ENCODE measurements around the gene NSDHL.
"Not testable (repeated sequence)": the region's sequence is repeated elsewhere in the genome, so short reads cannot be mapped to it uniquely, and the experiment has no call there.

Gene NSDHL

GRCh38 chrX:152895724-152896420 lies 65.0 kb downstream of the NSDHL start:
- no peak for DNase-seq

GRCh38 chrX:152896450-152896849 lies 65.6 kb downstream of the NSDHL start:
- DNase-seq = no peak

- DNase-seq = no peak
Observed at GRCh38 chrX:152897222-152898131, 66.6 kb downstream of the NSDHL start, which contains the start of gene ZNF185. ZNF185 (plus strand) TSS chrX:152898067; CDS start chrX:152914490, 16,423 bp downstream.

GRCh38 chrX:152898442-152898841 lies 67.6 kb downstream of the NSDHL start:
- no peak for DNase-seq

GRCh38 chrX:152899111-152899873 lies 68.4 kb downstream of the NSDHL start:
- DNase-seq = no peak

GRCh38 chrX:152899874-152900719 lies 69.2 kb downstream of the NSDHL start:
- DNase-seq = no peak

GRCh38 chrX:152900937-152901445 lies 70.1 kb downstream of the NSDHL start:
- no peak for DNase-seq

GRCh38 chrX:152901816-152902501 lies 71.1 kb downstream of the NSDHL start:
- DNase-seq = no peak

- no peak for DNase-seq
Observed at GRCh38 chrX:152902502-152902820, 71.6 kb downstream of the NSDHL start.

GRCh38 chrX:152903589-152903988 lies 72.7 kb downstream of the NSDHL start:
- DNase-seq = no peak

- DNase-seq = no peak
Observed at GRCh38 chrX:152904151-152905080, 73.6 kb downstream of the NSDHL start.

- no peak for DNase-seq
Observed at GRCh38 chrX:152905081-152905420, 74.2 kb downstream of the NSDHL start.

GRCh38 chrX:152907084-152907651 lies 76.3 kb downstream of the NSDHL start:
- DNase-seq = no peak

GRCh38 chrX:152908486-152908885 lies 77.6 kb downstream of the NSDHL start:
- DNase-seq = no peak

- not testable (repeated sequence) for DNase-seq
Observed at GRCh38 chrX:152910018-152910417, 79.2 kb downstream of the NSDHL start.

- no peak for DNase-seq
Observed at GRCh38 chrX:152912106-152912505, 81.2 kb downstream of the NSDHL start.

GRCh38 chrX:152912641-152913040 lies 81.8 kb downstream of the NSDHL start:
- no peak for DNase-seq

GRCh38 chrX:152913346-152913745 lies 82.5 kb downstream of the NSDHL start:
- DNase-seq = no peak

GRCh38 chrX:152913910-152914309 lies 83.0 kb downstream of the NSDHL start:
- peak; percentile 2 for DNase-seq
